HCT116 (cell line): ENCODE data around the gene TRIM9. TPM values are rescaled to one million over a fixed set of nuclear protein-coding genes. Genes with fewer than 3 reads are reported as not detected.

ENCODE experiments used
- ATAC-seq: fragments of 200-7000 bp; cut with Tn5 transposase; 2 replicates; pipeline ENCODE4 v1.9.1; 2020; ENCODE audit warnings: mild to moderate bottlenecking, moderate library complexity
- BruUV-seq: library from RNA; stranded (reverse); fragments of 400-500 nt; replicated peaks from 2 replicates; lab custom pipeline; 2021; lab: Mats Ljungman, UMichigan
- CTCF ChIA-PET: fragments of 300-600 bp; sonication (Branson Sonifier 250); formaldehyde crosslinking; loops from one replicate; lab custom pipeline; 2021; ENCODE audit warnings: antibody characterized with exemption; lab: Charles Lee
- POLR2A ChIA-PET: fragments of 300-600, 350-600 bp; sonication (Branson Sonifier 250); formaldehyde crosslinking; loops from one replicate; lab custom pipeline; 2021; ENCODE audit warnings: antibody characterized with exemption; lab: Charles Lee
- RAD21 ChIA-PET, 2 experiments: fragments of 300-600 bp; sonication (Branson Sonifier 250); formaldehyde crosslinking; loops; one replicate each; lab custom pipeline; 2023; ENCODE audit warnings: low total read pairs in 2 of 2; ENCODE audit not compliant: uncharacterized antibody in 2 of 2, unreplicated experiment in 2 of 2, low non-redundant PET in 1 of 2; lab: Charles Lee
- DNase-seq: peaks from one replicate; pipeline ENCODE4 v3.0.0-alpha.2; 2010; ENCODE audit warnings: low read depth, low spot score
- H2AFZ ChIP-seq: fragments of 200-600 bp; shearing (Covaris generic), sonication (generic); 2 replicates; pipeline ENCODE4 v1.6.1; 2017; ENCODE audit warnings: low read depth, mixed run types, mixed read lengths, antibody characterized with exemption, low read length; ENCODE audit not compliant: poor library complexity, severe bottlenecking
- H3K27ac ChIP-seq: 2 replicates; pipeline ENCODE4 v1.5.1; 2012; ENCODE audit warnings: low read depth, low read length
- H3K27me3 ChIP-seq: fragments of 200-600 bp; sonication (generic); 2 replicates; pipeline ENCODE4 v1.6.1; 2016; ENCODE audit warnings: mixed run types, low read length, mixed read lengths; ENCODE audit not compliant: insufficient read depth
- H3K36me3 ChIP-seq, 2 experiments: fragments of 200-500 bp in 1 of 2; fragments of 200-600 bp in 1 of 2; sonication (Bioruptor generic) in 1 of 2; sonication (generic) in 1 of 2; 2 replicates each; pipeline versions ENCODE4 v1.5.1 to v1.6.1; 2014 to 2016; ENCODE audit warnings: low read length in 2 of 2, inconsistent platforms in 1 of 2, mixed read lengths in 1 of 2, mixed run types in 1 of 2; ENCODE audit not compliant: insufficient read depth in 2 of 2, control insufficient read depth in 1 of 2
- H3K4me1 ChIP-seq, 2 experiments: fragments of 200-600 bp in 1 of 2; sonication (generic) in 1 of 2; 2 replicates each; pipeline versions ENCODE4 v1.5.1 to v1.6.1; 2012 to 2017; ENCODE audit warnings: low read length in 2 of 2, inconsistent platforms in 1 of 2, mild to moderate bottlenecking in 1 of 2, mixed read lengths in 1 of 2, mixed run types in 1 of 2, moderate library complexity in 1 of 2; ENCODE audit not compliant: insufficient read depth in 2 of 2, control insufficient read depth in 1 of 2
- H3K4me2 ChIP-seq: fragments of 200-600 bp; sonication (generic); 2 replicates; pipeline ENCODE4 v1.6.1; 2017; ENCODE audit warnings: mixed run types, low read length, mixed read lengths
- H3K4me3 ChIP-seq, 2 experiments: fragments of 200-600 bp in 1 of 2; sonication (generic) in 1 of 2; replicated peaks in 1 of 2; 2 replicates each; pipeline ENCODE4 v1.5.1; 2011 to 2016; ENCODE audit warnings: low read length in 2 of 2, control low read depth in 1 of 2, low read depth in 1 of 2, mild to moderate bottlenecking in 1 of 2, mixed read lengths in 1 of 2, mixed run types in 1 of 2
- H3K79me2 ChIP-seq: fragments of 200-600 bp; sonication (generic); 2 replicates; pipeline ENCODE4 v1.6.1; 2017; ENCODE audit warnings: mild to moderate bottlenecking, mixed run types, low read length, moderate library complexity, mixed read lengths; ENCODE audit not compliant: insufficient read depth
- H3K9ac ChIP-seq: fragments of 200-600 bp; sonication (generic); 2 replicates; pipeline ENCODE4 v1.6.1; 2016; ENCODE audit warnings: low read length, mixed read lengths
- H3K9me2 ChIP-seq: fragments of 200-600 bp; sonication (generic), shearing (Covaris generic); 2 replicates; pipeline ENCODE4 v1.6.1; 2017; ENCODE audit warnings: mixed run types, mild to moderate bottlenecking, moderate library complexity; ENCODE audit not compliant: insufficient read depth
- H3K9me3 ChIP-seq, 2 experiments: fragments of 200-500 bp in 1 of 2; fragments of 200-600 bp in 1 of 2; sonication (Bioruptor generic) in 1 of 2; sonication (generic) in 1 of 2; 2 replicates each; pipeline ENCODE4 v1.6.1; 2014 to 2017; ENCODE audit warnings: low read length in 2 of 2, mixed read lengths in 2 of 2, inconsistent platforms in 1 of 2, low read depth in 1 of 2, mild to moderate bottlenecking in 1 of 2, mixed run types in 1 of 2, moderate library complexity in 1 of 2; ENCODE audit not compliant: control insufficient read depth in 1 of 2, insufficient read depth in 1 of 2
- H4K20me1 ChIP-seq: fragments of 200-600 bp; sonication (generic), shearing (Covaris generic); 2 replicates; pipeline ENCODE4 v1.6.1; 2017; ENCODE audit warnings: mixed run types, mild to moderate bottlenecking, moderate library complexity; ENCODE audit not compliant: insufficient read depth
- CEBPB ChIP-seq: IDR thresholded peaks from 2 replicates; pipeline ENCODE4 v1.6.1; 2012; ENCODE audit warnings: low read depth
- EGR1 ChIP-seq: IDR thresholded peaks from 2 replicates; pipeline ENCODE4 v1.6.1; 2012; ENCODE audit warnings: low read depth
- ELF1 ChIP-seq: IDR thresholded peaks from 2 replicates; pipeline ENCODE4 v1.6.1; 2012; ENCODE audit warnings: low read depth, borderline replicate concordance
- EZH2 ChIP-seq: fragments of 200-600 bp; sonication (generic); IDR thresholded peaks from 2 replicates; pipeline ENCODE4 v1.6.1; 2017; ENCODE audit warnings: antibody characterized with exemption, mixed run types
- EZH2phosphoT487 ChIP-seq: fragments of 200-600 bp; IDR thresholded peaks from 2 replicates; pipeline ENCODE4 v1.6.1; 2018; ENCODE audit warnings: antibody characterized with exemption, borderline replicate concordance
- FOSL1 ChIP-seq: IDR thresholded peaks from 2 replicates; pipeline ENCODE4 v1.6.1; 2012; ENCODE audit warnings: low read depth
- JUND ChIP-seq: IDR thresholded peaks from 2 replicates; pipeline ENCODE4 v1.6.1; 2012
- RAD21 ChIP-seq: IDR thresholded peaks from 2 replicates; pipeline ENCODE4 v1.6.1; 2012; ENCODE audit warnings: low read depth, mild to moderate bottlenecking
- REST ChIP-seq: IDR thresholded peaks from 2 replicates; pipeline ENCODE4 v1.6.1; 2012; ENCODE audit warnings: low read depth
- TCF7L2 ChIP-seq: IDR thresholded peaks from 2 replicates; pipeline ENCODE4 v1.7.0; 2011; ENCODE audit warnings: borderline replicate concordance, inconsistent platforms; ENCODE audit not compliant: insufficient read depth, insufficient read length; ENCODE audit errors: extremely low read depth
- YY1 ChIP-seq: IDR thresholded peaks from 2 replicates; pipeline ENCODE4 v1.6.1; 2011; ENCODE audit warnings: low read length, low read depth, moderate library complexity, mild to moderate bottlenecking; ENCODE audit not compliant: insufficient replicate concordance; ENCODE audit errors: extremely low read depth
- ZBTB33 ChIP-seq: IDR thresholded peaks from 2 replicates; pipeline ENCODE4 v1.6.1; 2011; ENCODE audit warnings: mild to moderate bottlenecking, low read length, moderate library complexity; ENCODE audit not compliant: insufficient replicate concordance; ENCODE audit errors: extremely low read depth
- ZNF274 ChIP-seq: fragments of 200-500 bp; sonication (Bioruptor generic); IDR thresholded peaks from 2 replicates; pipeline ENCODE4 v1.6.1; 2014; ENCODE audit warnings: mild to moderate bottlenecking, low read depth, low read length, inconsistent platforms
- intact Hi-C: fragments of 100-400 bp; cut with micrococcal nuclease; formaldehyde crosslinking; loops from 2 replicates; pipeline ENCODE4 v1.10.0; 2022
- total RNA-seq: library from RNA; stranded (reverse); gene quantifications from one replicate; pipeline ENCODE4 v1.2.1, GENCODE V29; 2021; ENCODE audit not compliant: unreplicated experiment

The TRIM9 gene
- total RNA-seq, 1 experiment from 2014 or later = 4.6 TPM

GRCh38 chr14:50967790-50968189, 127.1 kb downstream of the TRIM9 start:
- POLR2A ChIA-PET = no interaction called here

GRCh38 chr14:50967103-50967502, 127.8 kb downstream of the TRIM9 start:
- no peak overlapping the region for H3K9ac ChIP-seq
- CTCF ChIA-PET = no interaction called here
- H3K4me2 ChIP-seq = no peak overlapping the region
- intact Hi-C loops = no loop called here
- no peak overlapping the region for H2AFZ ChIP-seq
- H3K27me3 ChIP-seq = no peaks in the 10 kb centered on the region
- no peaks in the 10 kb centered on the region for H4K20me1 ChIP-seq
- ATAC-seq (no peak), DNase-seq (no peak)
- BruUV-seq = no TSS peak
- H3K4me3 ChIP-seq = no peak overlapping the region
- no peaks in the 10 kb centered on the region for H3K9me3 ChIP-seq
- POLR2A ChIA-PET = no interaction called here
- H3K9me2 ChIP-seq = no peaks in the 10 kb centered on the region
- no peak for TF ChIP-seq ZNF274
- TF ChIP-seq YY1 = no peak
- no peak for TF ChIP-seq EGR1
- TF ChIP-seq REST = no peak
- TF ChIP-seq FOSL1 = no peak
- no peak for TF ChIP-seq RAD21
- no peak for TF ChIP-seq TCF7L2
- no peak for TF ChIP-seq EZH2phosphoT487
- no peak for TF ChIP-seq CEBPB
- TF ChIP-seq EZH2 = no peak
- no peak for TF ChIP-seq ZBTB33
- RAD21 ChIA-PET = no interaction called here
- no peaks in the 10 kb centered on the region for H3K36me3 ChIP-seq
- no peak overlapping the region for H3K27ac ChIP-seq
- H3K4me1 ChIP-seq = peaks cover under 1% of the 10 kb centered on the region in 2 experiments; a peak in 2 of 4 replicates
- H3K79me2 ChIP-seq = no peaks in the 10 kb centered on the region

More at GRCh38 chr14:50967790-50968189, 127.1 kb downstream of the TRIM9 start:
- DNase-seq (no peak), ATAC-seq (no peak)
- H3K9me2 ChIP-seq = no peaks in the 10 kb centered on the region
- H3K27me3 ChIP-seq = no peaks in the 10 kb centered on the region
- CTCF ChIA-PET = no interaction called here
- TF ChIP-seq JUND (no peak), ELF1 (no peak)
- H3K9me3 ChIP-seq = no peaks in the 10 kb centered on the region
- H3K36me3 ChIP-seq = no peaks in the 10 kb centered on the region
- H4K20me1 ChIP-seq = no peaks in the 10 kb centered on the region
- BruUV-seq = no TSS peak
- no peak overlapping the region for H3K4me2 ChIP-seq
- intact Hi-C loops = no loop called here
- no peaks in the 10 kb centered on the region for H3K4me1 ChIP-seq
- RAD21 ChIA-PET = no interaction called here
- no peak overlapping the region for H3K27ac ChIP-seq
- no peaks in the 10 kb centered on the region for H3K79me2 ChIP-seq
- H3K4me3 ChIP-seq = no peak overlapping the region
- no peak overlapping the region for H3K9ac ChIP-seq
- H2AFZ ChIP-seq = no peak overlapping the region
